GM12875 (cell line): ENCODE measurements around the gene ATP11A.

Experiments used
- H3K4me3 ChIP-seq: one replicate; pipeline ENCODE4 v1.5.1; 2011; ENCODE audit warnings: low read depth, low read length, control low read depth
- CTCF ChIP-seq: IDR thresholded peaks from 2 replicates; pipeline ENCODE4 v1.5.1; 2011; ENCODE audit warnings: low read depth, mild to moderate bottlenecking, control low read depth, inconsistent platforms, low read length, moderate library complexity, borderline replicate concordance; ENCODE audit not compliant: insufficient read depth

Gene ATP11A

DNA sequence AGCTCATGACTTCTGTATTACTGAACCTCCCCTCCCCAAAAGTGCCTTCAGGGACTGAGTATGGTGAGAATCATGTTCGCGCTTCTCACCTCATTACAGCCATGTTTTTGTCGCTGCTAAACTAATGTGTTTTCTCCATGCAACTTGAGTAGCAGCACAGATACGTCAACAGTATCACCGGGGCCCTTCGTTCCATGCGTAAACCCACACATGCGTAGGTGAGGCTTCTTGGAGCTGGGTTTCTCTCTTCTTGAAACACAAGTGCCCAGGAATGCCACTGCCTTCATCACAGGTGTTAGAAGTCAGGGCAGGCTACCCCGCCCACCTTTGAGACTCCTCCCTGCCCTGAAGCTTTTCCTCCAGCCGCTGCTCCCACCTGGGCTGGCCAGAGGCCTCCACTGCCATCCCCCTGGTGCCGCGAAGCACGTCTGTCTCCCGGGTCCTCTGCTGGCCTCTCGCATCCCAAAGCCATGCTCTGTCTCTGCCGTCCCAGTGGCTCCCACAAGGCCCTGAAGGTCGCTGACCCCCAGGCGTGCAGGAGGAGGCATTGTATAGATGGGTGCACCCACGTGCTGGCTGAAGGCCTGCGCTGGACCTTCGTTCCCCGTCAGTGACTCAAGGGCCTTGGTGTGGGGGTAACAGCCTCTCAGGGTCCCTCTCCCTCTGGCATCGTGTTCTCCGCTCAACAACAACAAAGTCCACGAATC is 143.9 kb downstream of the ATP11A start:
- no peak overlapping the region for H3K4me3 ChIP-seq
- TF ChIP-seq CTCF: no peak

GRCh38 chr13:112835344-112835743 is 145.5 kb downstream of the ATP11A start:
- no peak for TF ChIP-seq CTCF

GRCh38 chr13:112835796-112836195 is 146.0 kb downstream of the ATP11A start:
- TF ChIP-seq CTCF: no peak
- H3K4me3 ChIP-seq: no peak overlapping the region

More at GRCh38 chr13:112835344-112835743, 145.5 kb downstream of the ATP11A start:
- no peak overlapping the region for H3K4me3 ChIP-seq

GRCh38 chr13:112836940-112837339 is 147.1 kb downstream of the ATP11A start:
- H3K4me3 ChIP-seq: no peak overlapping the region
- TF ChIP-seq CTCF: no peak

DNA sequence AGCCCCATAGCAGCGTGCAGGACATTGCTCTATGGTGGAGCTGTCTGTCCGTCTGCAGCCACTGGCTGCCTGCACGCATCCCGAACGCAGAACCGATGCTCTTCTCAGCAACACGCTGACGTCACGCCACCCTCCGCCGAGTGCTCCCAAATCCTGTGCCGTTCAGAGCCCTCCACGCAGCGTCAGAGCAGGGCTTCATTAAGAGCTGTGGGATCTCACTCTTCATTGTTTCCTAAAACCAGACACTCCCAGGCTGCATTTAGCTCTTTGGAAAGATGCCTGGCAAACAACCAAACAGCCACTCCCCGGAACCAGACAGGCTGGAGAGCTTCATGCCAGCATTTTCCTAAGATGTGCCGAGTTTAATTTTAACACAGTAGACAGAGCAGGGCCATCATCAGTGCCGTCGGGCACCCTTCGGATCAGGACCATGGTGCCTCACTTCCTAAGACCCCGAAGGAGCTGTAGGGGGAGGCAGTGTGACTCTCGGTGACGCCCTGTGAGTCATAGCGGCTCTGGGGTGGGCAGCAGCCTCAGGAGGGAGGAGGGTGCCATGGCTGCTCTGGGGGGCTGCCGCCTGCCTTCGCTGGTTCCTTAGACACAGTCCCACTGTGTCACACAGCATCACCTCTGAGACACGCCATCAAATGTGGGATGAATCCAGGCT is 147.7 kb downstream of the ATP11A start:
- no peak for TF ChIP-seq CTCF
- H3K4me3 ChIP-seq: no peak overlapping the region

- TF ChIP-seq CTCF: no peak
These were observed 148.4 kb downstream of the ATP11A start for GRCh38 chr13:112838038-112838841.

More at GRCh38 chr13:112838038-112838841, 148.4 kb downstream of the ATP11A start:
- H3K4me3 ChIP-seq: no peak overlapping the region
